Non-pigmented ciliary epithelial cell (primary cell): ENCODE results near the gene GOLGA6L9.
"Not testable (repeated sequence)": the region's sequence is repeated elsewhere in the genome, so short reads cannot be mapped to it uniquely, and the experiment has no call there.

ENCODE experiments used
- DNase-seq: peaks from one replicate; pipeline ENCODE4 v3.0.0-alpha.2; 2010; ENCODE audit warnings: low read depth

Gene GOLGA6L9

GRCh38 chr15:82429693-82430092 is at the start of gene GOLGA6L9:
GOLGA6L9 (plus strand) TSS chr15:82429816; CDS start chr15:82430080, 264 bp downstream.
- not testable (repeated sequence) for DNase-seq

- DNase-seq, result not testable (repeated sequence)
Measured at GRCh38 chr15:82381330-82381955, 48.2 kb upstream of the GOLGA6L9 start.

GRCh38 chr15:82387209-82387608 is 42.4 kb upstream of the GOLGA6L9 start:
- DNase-seq, result not testable (repeated sequence)

GRCh38 chr15:82390152-82390551 is 39.5 kb upstream of the GOLGA6L9 start:
- DNase-seq, result not testable (repeated sequence)

GRCh38 chr15:82392077-82392476 is 37.5 kb upstream of the GOLGA6L9 start:
- not testable (repeated sequence) for DNase-seq

- DNase-seq, result peak; percentile 30
Measured at GRCh38 chr15:82393671-82394070, 35.9 kb upstream of the GOLGA6L9 start.

DNA sequence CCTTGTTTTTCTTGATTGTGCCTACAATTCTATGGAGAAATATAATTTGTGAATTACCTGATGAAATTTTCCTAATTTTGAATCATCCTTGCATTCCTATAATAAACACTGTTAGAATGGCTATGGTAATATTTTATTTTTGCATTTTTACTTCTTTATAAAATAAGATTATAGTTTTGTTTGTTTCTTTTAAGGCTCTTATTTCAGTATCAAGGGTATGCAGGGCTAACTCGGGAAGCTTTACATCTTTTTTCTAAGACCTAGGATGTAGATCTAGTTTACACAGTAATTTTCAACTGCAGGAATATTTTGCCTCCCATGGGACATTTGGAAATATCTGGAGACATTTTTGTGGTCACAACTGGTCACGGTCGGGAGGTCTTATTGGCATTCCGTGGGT is 33.8 kb upstream of the GOLGA6L9 start:
- DNase-seq, result not testable (repeated sequence)

DNA sequence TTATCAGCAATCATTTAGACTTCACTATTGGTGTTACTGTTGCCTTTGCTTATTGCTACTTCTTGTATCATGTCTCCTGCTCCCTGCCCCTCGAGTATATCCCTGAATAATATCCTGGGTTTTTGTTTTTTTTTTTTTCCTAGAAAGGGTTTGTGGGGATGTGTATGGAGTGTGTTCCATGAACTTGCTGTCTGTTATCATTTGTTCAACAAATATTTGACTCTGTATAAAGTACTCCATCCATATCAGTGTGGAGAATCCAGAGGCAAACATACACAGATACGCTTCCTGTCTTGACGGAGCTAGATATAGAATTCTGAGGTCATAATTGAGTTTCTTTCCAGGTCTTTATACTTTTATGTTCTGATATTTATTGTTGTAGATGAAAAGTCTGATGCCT is 31.8 kb upstream of the GOLGA6L9 start:
- no peak for DNase-seq

DNA sequence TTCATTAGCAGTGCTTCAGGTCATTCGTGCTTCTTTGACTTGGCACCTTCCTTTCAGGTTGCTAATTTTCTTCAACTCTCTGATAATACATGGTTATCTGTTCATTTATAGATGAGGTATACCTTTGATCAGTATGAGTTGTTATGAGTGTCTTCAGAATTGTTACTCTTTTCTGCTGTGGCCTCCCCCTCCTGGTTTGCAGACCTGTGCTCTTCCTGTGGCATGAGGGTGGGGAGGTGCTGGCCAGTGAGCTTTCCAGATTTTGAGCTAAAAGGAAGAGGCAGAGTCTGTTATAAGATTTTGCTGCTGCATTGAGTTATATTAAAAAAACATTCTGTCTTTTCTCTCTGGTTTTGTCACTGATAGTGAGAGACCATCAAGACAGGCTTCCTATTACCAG is 30.8 kb upstream of the GOLGA6L9 start:
- DNase-seq, result no peak

- not testable (repeated sequence) for DNase-seq
Measured at GRCh38 chr15:82399366-82400103, 30.1 kb upstream of the GOLGA6L9 start.

DNA sequence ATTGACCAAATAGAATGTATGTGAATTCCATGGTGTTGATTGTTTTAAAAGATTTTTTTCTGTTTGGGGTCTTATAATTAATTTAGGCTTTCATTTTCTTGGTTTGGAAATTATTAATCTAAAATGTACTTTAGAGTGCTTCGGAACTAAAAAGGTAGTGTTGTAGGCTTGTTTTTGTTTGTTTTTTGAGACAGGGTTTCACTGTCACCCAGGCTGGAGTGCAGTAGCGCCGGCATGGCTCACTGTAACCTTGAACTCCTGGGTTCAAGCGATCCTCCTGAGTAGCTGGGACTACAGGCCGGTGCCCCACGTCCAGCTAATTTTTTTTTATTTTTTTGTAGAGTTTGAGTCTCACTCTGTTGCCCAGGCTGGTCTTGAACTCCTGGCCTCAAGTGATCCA is 27.7 kb upstream of the GOLGA6L9 start:
- DNase-seq, result not testable (repeated sequence)

- DNase-seq, result not testable (repeated sequence)
Measured at GRCh38 chr15:82402341-82402740, 27.3 kb upstream of the GOLGA6L9 start.

- not testable (repeated sequence) for DNase-seq
Measured at GRCh38 chr15:82406211-82406610, 23.4 kb upstream of the GOLGA6L9 start.

- DNase-seq, result not testable (repeated sequence)
Measured at GRCh38 chr15:82410306-82410705, 19.3 kb upstream of the GOLGA6L9 start.

GRCh38 chr15:82411595-82411994 is 18.0 kb upstream of the GOLGA6L9 start:
- not testable (repeated sequence) for DNase-seq

DNA sequence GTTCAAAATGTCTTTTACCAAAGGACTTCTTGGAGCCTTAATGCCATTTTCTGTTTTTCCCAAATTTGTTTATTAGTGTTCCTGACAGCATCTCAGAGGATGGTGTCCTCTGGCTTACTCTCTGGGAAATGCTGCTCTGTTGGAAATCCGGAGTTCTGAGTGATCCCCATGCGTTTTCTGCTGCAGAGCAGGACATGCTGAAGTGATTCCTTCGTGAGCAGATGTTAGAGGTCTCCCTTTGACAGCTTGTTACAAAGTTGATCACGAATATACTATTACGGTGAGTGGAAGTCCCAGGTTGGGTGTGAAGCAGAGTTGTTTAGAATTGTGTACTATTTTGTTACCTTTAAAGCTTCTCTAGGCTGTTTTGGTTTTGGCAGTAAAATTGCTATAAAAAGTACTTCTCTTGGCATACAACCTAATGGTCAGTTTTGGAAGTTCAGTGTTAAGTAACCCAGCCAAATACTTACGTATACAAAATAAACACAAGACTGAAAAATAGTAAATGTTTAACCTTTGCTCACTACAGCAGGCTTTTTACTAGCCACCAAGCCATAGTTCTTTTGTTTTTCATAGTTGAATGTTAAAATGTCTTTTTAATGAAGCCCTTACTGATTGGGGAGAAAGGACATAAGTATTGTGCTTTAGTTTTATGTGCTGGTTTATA is 15.0 kb upstream of the GOLGA6L9 start:
- DNase-seq, result not testable (repeated sequence)

- not testable (repeated sequence) for DNase-seq
Measured at GRCh38 chr15:82420516-82420915, 9.1 kb upstream of the GOLGA6L9 start.

- DNase-seq, result not testable (repeated sequence)
Measured at GRCh38 chr15:82420966-82421365, 8.7 kb upstream of the GOLGA6L9 start.

GRCh38 chr15:82427117-82427516 is 2.5 kb upstream of the GOLGA6L9 start:
- not testable (repeated sequence) for DNase-seq

DNA sequence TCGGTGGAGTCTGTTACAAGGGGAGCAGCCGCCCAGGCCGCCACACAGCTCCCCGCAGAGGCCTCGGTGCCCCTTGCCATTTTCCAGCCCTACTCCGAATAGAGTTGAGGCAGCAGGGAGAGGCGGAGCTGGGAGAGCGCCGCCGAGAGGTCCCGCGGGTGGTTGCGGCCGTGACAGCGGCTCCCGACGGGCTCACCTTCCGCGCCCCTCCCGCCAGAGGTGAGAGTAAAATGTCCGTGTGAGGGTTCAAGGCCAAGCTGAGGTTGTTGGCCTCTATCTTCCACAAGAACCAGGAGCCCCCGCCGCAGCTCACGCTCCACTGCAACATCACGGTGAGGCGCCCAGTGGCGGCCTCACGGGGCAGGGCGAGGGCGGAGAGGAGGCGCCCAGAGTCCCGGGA is 15.8 kb downstream of the GOLGA6L9 start:
- not testable (repeated sequence) for DNase-seq

GRCh38 chr15:82457336-82457735 is 27.7 kb downstream of the GOLGA6L9 start:
- not testable (repeated sequence) for DNase-seq

- not testable (repeated sequence) for DNase-seq
Measured at GRCh38 chr15:82465629-82466028, 36.0 kb downstream of the GOLGA6L9 start.

DNA sequence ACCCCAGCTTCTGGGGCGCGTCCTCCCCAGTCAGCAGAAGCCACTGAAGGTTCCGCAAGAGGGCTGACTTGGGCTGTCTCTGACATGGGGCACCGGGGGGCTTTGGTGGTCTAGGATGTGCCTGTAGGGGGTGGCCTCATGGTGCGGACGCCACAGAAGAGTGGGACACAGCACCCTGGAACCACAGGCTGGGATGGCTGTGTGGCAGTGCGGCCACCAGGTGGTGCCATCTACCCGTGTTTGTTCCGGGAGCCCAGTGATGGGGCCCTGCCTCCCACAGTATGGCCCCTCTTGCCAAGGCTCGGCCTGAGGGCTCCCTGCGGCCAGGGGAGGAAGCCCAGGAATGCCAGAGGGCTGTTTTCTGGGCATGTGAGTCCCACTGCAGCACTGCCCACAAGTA is 38.6 kb downstream of the GOLGA6L9 start:
- DNase-seq, result not testable (repeated sequence)
